GM18867 (cell line): ENCODE results near the gene PLEKHA7.

Experiments used
- ATAC-seq: cut with Tn5 transposase; IDR thresholded peaks from one replicate; pipeline ENCODE4 v1.9.1; 2021; ENCODE audit warnings: mild to moderate bottlenecking, moderate library complexity; ENCODE audit not compliant: unreplicated experiment

Gene PLEKHA7

GRCh38 chr11:16856022-16856471, 158.2 kb downstream of the PLEKHA7 start:
- no peak for ATAC-seq

- no peak for ATAC-seq
These were observed 159.2 kb downstream of the PLEKHA7 start for GRCh38 chr11:16854979-16855378.

GRCh38 chr11:16853859-16854258, 160.4 kb downstream of the PLEKHA7 start:
- no peak for ATAC-seq

- no peak for ATAC-seq
These were observed 160.9 kb downstream of the PLEKHA7 start for GRCh38 chr11:16853266-16853665.

GRCh38 chr11:16846305-16846704, 167.9 kb downstream of the PLEKHA7 start:
- ATAC-seq = no peak

- ATAC-seq = no peak
These were observed 169.9 kb downstream of the PLEKHA7 start for GRCh38 chr11:16844268-16844771.

GRCh38 chr11:16843294-16843693, 170.9 kb downstream of the PLEKHA7 start:
- no peak for ATAC-seq

GRCh38 chr11:16841984-16842383, 172.2 kb downstream of the PLEKHA7 start:
- ATAC-seq = no peak

- no peak for ATAC-seq
These were observed 172.7 kb downstream of the PLEKHA7 start for GRCh38 chr11:16841481-16841880.

- no peak for ATAC-seq
These were observed 173.3 kb downstream of the PLEKHA7 start for GRCh38 chr11:16840951-16841350.

GRCh38 chr11:16839821-16840220, 174.4 kb downstream of the PLEKHA7 start:
- no peak for ATAC-seq

- ATAC-seq = no peak
These were observed 179.8 kb downstream of the PLEKHA7 start for GRCh38 chr11:16834384-16834783.

GRCh38 chr11:16833026-16833425, 181.2 kb downstream of the PLEKHA7 start:
- no peak for ATAC-seq

- no peak for ATAC-seq
These were observed 182.0 kb downstream of the PLEKHA7 start for GRCh38 chr11:16832193-16832539.

GRCh38 chr11:16831316-16832192, 182.7 kb downstream of the PLEKHA7 start:
- no peak for ATAC-seq

- no peak for ATAC-seq
These were observed 187.1 kb downstream of the PLEKHA7 start for GRCh38 chr11:16827139-16827538.

GRCh38 chr11:16825968-16826367, 188.2 kb downstream of the PLEKHA7 start:
- no peak for ATAC-seq

GRCh38 chr11:16825101-16825500, 189.1 kb downstream of the PLEKHA7 start:
- no peak for ATAC-seq

- ATAC-seq = peak; percentile 94
These were observed 193.7 kb downstream of the PLEKHA7 start for GRCh38 chr11:16820324-16821092.

GRCh38 chr11:16818284-16818683, 195.9 kb downstream of the PLEKHA7 start:
- no peak for ATAC-seq

- no peak for ATAC-seq
These were observed 196.9 kb downstream of the PLEKHA7 start for GRCh38 chr11:16817351-16817750.
